RPMI7951 (cell line): ENCODE measurements around the gene OR5C1. TPM values are rescaled to one million over a fixed set of nuclear protein-coding genes. Genes with fewer than 3 reads are reported as not detected.
"Not testable (repeated sequence)": the region's sequence is repeated elsewhere in the genome, so short reads cannot be mapped to it uniquely, and the experiment has no call there.

Source experiments
- DNase-seq: peaks from one replicate; pipeline ENCODE4 v3.0.0-alpha.2; 2012; ENCODE audit warnings: low read depth
- total RNA-seq: library from RNA; depleted of rRNA; stranded (reverse); fragments of >200 nt; shearing (Covaris generic); gene quantifications from 2 replicates; pipeline ENCODE4 v1.2.3, GENCODE V29; 2014; rRNA removed

OR5C1 gene
- not detected in 2 replicates for total RNA-seq

GRCh38 chr9:122788831-122789230, at the start of gene OR5C1:
Gene OR5C1, plus strand, starts transcription at chr9:122788933. Its CDS starts 0 bp downstream, at chr9:122788933.
- DNase-seq, result no peak

- no peak for DNase-seq
These were observed 46.7 kb upstream of the OR5C1 start, which contains the start of gene OR1L6 for GRCh38 chr9:122742003-122742402. Gene OR1L6, plus strand, starts transcription at chr9:122742303. Its CDS starts 7,545 bp downstream, at chr9:122749848.

DNA sequence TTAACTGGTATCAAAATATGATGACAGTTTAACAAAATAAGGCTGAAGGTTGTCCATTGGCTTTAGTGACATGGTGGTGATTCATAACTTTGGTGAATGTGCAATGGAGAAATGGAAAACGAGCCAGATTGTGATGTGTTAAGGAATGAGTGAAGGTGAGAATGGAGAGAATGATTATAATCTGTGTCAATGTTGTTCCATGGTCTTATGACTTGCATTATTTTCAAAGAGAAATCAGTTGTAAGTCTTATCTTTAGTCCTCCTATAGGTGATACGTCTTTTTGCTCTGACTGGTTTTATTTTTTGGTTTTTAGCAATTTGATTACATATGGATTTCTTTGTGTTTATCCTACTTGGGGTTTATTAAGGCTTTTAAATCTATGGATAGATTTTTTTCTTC, 33.9 kb upstream of the OR5C1 start:
- no peak for DNase-seq

GRCh38 chr9:122767817-122768216, 20.9 kb upstream of the OR5C1 start:
- DNase-seq, result no peak

- no peak for DNase-seq
These were observed 11.7 kb upstream of the OR5C1 start for GRCh38 chr9:122777052-122777451.

DNA sequence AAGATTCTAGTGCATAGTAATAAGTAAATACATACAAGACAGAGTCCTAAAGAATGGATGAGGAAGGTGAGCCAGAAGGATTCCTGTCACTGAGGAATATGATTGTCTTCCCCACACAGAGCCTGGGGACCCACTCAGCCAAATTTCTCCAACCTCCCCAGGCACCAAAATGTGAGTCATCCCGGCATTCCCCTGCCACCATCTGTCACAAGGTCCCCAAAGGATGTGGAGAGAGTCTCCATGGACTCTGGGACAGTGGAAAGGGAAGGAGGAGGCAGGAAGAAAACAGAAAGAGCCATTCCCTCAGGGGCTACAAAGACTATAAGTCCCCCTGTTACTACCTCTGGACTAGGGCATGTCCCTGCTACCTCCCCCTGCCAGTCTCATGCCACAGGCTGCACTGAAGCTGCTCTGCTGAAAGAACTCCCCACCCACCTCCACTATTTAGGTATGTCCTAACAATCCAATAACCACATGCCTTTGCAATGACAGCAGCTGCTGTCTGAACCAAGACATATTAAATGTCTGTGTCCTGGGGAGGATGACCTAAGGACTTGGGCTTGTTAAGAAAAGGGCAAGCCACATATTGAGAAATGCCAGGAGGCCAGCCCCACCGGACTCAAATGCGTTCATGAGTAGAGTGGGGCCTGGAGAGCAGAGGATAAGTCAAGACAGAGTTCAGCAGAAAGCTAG, 10.7 kb upstream of the OR5C1 start:
- peak; percentile 40 for DNase-seq

GRCh38 chr9:122779181-122779580, 9.6 kb upstream of the OR5C1 start:
- DNase-seq, result no peak

- no peak for DNase-seq
These were observed 8.7 kb upstream of the OR5C1 start for GRCh38 chr9:122780026-122780425.

DNA sequence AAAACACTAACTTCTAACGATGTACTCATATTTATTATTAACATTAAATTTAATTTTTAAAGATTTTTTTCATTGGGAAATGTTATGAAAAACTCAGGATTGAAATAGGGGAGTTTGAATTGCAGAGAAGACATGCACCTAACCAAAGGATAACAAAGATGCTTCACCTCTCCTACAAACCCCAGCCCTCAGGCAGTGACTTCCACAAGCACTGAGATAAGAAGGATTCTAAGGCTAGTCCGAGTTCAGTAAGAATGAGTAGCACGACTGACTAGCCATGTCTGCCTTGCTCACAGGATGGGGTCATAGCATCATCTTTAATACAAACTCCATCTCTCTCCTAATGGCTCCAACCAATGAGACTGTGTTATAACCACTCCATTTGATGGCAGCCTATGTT, 7.1 kb upstream of the OR5C1 start:
- DNase-seq, result no peak

DNA sequence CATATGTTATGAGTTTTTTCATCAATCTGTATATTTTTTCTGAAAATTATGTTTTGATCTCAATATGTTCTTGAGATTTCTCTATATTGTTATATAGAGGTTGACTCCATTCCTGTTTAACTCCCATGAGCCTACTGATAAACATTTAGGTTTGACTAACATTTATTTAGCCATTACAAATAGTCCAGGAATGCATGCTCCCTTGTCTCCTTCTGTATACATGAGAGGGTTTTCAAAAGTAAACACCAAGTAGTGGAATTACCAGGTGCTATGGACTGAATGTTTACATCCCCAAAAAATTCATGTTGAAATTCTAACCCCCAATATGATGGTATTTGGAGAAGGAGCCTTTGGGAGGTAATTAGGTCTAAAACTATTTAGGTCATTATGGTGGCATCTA, 3.5 kb upstream of the OR5C1 start:
- DNase-seq, result no peak

- DNase-seq, result no peak
These were observed 2.4 kb upstream of the OR5C1 start for GRCh38 chr9:122786338-122786737.

GRCh38 chr9:122789256-122790046, 718 bp downstream of the OR5C1 start:
- DNase-seq, result no peak

DNA sequence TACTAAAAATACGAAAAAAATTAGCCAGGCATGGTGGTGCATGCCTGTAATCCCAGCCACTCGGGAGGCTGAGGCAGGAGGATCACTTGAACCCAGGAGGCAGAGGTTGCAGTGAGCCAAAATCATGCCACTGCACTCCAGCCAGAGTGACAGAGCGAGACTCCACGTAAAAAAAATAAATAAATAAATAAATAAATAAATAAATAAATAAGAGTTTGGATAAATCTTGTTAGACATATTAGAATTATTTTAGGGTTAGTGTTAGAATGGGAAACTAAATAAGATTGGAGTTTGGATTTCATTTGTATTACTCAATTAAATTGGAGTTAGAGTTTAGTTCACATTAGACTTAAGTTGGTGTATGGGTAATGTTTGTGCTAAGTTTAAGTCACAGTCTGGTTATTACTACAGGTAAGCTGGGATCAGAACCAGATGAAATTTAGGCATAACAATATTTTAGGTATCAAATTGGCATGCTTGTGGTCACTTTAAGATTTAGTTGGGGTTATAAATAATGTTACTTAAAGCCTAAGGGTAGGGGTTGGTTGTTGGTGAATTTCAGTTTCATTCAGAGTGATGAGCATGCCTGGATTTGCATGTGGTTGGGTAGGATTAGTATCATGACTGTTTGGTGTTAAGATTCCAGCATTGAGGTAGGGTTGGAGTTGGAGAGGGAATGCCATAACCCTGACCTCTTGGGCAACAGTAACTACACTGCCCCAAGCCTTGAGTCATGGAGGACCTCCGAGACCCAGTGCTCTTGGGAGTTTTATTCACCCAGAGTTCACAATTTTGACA, 3.3 kb downstream of the OR5C1 start:
- DNase-seq, result no peak

DNA sequence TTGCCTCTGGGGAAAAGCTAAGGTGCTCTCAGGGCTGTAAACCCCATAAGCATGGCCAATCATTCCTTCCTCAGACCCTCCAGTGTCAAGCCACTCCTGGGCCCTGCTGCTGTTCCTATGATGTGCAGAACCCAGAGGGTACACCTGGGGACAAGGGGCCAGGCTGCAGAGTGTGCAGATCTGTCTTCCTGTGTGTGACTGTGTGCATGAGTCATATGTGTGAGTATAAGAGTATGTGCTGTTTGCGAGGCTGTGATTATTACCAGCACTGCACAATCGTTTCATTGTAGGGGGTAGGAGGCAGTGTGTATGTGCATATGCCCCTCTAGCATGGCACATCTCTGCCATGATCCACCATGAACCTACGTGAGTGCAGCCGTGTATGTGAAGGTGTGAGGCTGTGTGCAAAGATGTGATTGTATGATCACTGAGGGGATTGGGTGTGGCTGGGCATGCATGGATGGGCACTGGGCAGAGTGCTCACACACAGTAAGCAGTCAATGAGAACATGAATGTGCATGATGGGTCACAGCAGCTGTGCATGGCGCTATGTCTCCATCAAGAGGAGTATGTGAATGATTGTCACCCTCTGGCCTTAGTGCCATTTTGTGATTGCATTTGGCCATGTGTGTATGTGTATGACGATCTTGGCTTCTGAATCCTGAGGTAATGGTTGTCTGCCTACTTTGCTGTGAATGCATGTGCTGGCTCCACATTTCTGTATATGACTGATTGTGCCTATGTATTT, 8.8 kb downstream of the OR5C1 start:
- no peak for DNase-seq

DNA sequence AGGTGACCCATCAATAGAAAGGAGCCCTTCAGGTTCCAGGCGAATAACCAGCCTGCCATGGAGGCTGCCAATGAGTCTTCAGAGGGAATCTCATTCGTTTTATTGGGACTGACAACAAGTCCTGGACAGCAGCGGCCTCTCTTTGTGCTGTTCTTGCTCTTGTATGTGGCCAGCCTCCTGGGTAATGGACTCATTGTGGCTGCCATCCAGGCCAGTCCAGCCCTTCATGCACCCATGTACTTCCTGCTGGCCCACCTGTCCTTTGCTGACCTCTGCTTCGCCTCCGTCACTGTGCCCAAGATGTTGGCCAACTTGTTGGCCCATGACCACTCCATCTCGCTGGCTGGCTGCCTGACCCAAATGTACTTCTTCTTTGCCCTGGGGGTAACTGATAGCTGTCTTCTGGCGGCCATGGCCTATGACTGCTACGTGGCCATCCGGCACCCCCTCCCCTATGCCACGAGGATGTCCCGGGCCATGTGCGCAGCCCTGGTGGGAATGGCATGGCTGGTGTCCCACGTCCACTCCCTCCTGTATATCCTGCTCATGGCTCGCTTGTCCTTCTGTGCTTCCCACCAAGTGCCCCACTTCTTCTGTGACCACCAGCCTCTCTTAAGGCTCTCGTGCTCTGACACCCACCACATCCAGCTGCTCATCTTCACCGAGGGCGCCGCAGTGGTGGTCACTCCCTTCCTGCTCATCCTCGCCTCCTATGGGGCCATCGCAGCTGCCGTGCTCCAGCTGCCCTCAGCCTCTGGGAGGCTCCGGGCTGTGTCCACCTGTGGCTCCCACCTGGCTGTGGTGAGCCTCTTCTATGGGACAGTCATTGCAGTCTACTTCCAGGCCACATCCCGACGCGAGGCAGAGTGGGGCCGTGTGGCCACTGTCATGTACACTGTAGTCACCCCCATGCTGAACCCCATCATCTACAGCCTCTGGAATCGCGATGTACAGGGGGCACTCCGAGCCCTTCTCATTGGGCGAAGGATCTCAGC, 11.6 kb downstream of the OR5C1 start, which contains the start of gene OR1K1:
Gene OR1K1, plus strand, starts transcription at position 58 of the 995 bp plus-strand sequence. Its CDS starts 0 bp downstream, at position 58.
- DNase-seq, result no peak

DNA sequence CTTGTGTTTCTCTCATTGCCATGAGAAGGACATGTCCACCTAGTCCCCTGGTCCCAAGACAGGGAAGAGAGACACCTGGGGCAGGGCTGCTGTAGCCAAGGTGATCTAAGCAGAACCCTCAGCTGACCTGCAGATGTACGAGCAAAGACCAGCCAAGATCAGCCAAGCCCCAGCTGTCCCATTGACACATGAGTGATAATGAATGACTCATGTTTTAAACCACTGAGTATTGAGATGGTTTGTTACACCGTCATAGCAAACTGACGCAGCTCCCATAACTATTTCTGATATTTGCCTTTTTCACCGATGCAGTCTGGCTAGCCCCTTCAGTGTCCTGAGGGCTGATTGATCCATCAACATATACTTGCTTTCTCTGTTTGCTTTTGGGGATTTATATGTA, 17.9 kb downstream of the OR5C1 start:
- peak; percentile 17 for DNase-seq

DNA sequence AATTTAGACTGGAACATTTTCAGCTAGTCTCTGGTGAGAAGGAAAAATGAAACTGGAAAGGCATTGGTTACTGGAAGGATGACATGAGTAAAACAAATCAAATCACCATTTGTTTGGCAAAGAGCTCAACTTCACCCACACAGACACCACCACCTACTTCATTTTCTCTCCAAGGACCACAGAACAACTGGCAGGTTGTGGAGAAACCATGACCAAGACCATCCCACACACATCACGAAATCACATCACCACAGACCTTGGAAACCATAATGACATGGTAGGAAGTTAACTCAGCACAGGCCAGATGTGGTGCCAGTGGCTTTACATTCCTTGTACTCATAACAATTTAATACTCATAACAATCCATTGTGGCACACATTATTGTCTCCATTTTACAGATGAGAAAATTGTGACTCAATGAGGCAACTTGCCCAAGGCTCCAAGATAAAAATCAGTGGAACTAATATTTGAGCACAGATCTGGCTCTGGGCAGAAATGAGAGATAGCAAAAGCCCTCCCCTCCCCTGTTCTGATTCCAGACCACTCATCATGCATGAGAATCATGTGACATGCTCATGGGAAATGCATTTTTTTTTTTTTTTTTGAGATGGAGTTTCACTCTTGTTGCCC, 18.7 kb downstream of the OR5C1 start:
- DNase-seq, result peak; percentile 13

GRCh38 chr9:122808141-122808540, 19.4 kb downstream of the OR5C1 start:
- no peak for DNase-seq

DNA sequence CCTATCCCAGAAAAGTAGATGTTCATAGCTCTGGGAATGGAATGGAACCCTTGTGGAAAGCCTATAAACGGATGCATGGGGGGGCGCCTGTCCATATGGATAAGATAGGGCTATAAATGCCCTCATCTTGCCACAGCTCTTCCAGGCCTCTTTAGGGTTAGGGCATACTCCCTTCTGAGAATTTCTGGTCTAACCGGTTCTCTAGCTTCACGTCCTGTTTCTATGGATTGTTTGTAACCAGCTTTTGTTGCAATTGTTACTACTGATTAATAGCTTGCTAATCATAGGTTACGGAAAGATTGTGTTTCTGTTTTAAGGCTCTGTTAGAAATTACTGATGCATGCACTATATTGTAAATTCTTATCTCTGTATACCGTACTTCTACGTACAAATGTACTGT, 20.5 kb downstream of the OR5C1 start:
- DNase-seq, result not testable (repeated sequence)
